HS-27A (cell line): ENCODE results near the gene PRAF2.

Source experiments
- DNase-seq: peaks from one replicate; pipeline ENCODE4 v3.0.0-alpha.2; 2012; ENCODE audit warnings: low read depth, missing footprints

Gene PRAF2, protein sequence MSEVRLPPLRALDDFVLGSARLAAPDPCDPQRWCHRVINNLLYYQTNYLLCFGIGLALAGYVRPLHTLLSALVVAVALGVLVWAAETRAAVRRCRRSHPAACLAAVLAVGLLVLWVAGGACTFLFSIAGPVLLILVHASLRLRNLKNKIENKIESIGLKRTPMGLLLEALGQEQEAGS

DNA sequence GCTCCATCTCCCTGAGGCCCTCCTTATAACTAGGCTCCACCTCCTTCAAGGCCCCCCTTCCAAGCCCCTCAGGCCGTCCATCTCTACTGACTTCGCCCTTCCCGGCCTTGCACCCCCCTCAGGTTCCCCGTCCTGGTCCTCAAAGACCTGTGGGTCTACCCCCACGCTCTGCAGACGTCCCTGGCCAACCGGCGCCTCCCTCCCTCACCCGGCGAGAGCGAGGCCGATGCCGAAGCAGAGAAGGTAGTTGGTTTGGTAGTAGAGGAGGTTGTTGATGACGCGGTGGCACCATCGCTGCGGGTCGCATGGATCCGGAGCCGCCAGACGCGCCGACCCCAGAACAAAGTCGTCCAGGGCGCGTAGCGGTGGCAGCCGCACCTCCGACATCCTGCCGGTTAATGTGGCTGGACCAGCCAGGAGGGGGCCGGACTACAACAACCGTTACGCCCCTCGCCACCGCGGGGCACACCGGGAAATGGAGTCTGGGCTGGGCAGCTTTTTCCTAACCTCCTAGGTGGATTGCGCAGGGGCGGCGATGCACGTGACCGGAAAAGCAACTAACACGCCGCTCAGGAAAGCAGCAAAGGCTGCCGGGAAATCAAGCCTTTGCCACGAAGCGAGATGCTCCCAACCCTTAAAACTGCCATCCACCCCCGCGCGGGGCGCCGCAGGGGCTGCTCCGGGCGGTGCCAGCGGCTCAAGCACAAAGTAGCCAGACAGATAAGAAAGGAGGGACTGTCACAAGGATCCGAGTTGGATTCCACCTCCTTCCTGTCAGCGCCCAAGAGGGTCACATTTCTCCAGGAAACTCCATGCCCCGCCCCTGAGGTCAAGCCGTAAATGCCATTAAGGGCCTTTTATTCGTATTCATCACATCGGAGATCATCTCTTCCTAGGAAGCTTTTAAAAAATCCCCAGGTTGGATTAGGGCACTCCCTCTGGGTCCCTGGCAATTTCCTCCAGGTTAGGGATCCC lies at the start of gene PRAF2:
Gene PRAF2, minus strand, starts transcription at position 402 of the 975 bp plus-strand sequence. Its CDS starts 15 bp downstream, at position 387.
- peak; percentile 60 for DNase-seq

DNA sequence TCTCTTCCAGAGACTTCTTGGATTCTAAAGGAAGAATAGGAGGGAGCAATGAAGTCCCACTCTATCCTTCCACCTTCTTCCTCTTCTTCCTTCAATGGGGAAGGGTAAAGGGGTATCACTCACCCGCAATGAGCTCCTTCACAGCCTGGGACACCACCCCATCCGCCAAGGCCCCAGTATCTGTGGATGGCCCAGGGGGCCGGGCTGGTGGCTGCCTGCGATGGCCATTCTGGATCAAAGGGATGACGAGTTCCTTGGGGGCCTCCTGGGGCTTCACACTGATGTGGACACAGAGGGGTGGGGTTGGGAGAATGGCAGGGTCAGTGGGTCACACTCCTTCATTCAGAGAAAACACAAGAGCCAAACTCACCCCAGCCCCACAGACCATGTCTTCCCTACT lies 48.7 kb upstream of the PRAF2 start:
- DNase-seq = no peak

DNA sequence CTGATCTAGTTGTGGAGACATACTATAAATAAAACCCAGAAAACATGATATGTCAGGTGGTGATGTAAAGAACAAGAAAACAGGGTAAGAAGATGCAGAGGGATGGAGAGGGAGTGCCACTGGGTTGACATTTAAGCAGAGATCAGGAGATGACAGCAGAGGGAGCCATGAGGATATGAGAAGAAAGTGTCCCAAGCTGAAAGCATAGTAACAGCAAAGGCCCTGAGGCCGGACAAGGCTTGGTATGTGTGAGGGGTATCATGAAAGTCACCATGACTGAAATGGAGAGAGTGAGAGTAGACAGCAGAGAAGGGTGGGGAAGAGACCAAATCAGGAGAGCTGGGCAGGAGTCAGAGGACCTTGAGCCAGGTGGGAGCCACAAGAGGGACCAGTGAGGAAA lies 46.3 kb upstream of the PRAF2 start:
- DNase-seq = no peak

DNA sequence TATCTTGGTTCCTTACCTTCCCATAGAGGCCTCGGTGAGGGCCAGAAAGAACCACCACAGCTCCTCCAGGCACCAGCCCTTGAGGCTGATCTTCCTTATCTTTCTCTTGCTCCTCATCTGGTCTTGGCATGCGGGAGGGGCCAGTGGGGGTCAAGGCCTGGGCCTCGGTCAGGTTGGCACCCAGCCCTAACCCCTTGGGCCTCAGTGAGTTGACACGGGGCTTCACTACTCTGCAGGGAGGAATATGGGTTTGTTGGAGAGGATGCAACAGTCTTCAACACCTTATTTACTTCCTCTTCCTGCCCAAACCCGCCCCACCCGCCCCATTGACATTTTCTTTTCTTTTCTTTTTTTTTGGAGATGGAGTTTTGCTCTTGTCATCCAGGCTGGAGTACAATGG lies 43.8 kb upstream of the PRAF2 start:
- no peak for DNase-seq

DNA sequence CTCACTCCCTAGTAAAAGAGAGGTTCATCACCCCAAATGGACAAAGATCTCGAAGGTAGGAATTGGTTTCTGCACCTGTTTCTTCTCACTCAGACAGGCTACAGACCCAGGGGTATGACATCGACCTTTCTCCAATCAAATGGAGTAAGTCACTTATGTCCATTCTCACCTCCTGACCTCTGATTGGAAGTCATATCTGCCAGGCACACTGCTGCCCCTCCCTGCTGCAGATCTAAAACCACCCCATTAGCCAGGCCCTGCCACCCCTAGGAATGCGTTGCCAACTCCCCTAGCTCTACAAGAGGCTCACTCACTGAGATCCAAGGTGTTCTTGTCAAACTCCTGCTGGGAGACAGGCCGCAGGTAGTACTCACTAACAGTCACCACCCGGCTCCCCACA lies 42.9 kb upstream of the PRAF2 start:
- DNase-seq = no peak

DNA sequence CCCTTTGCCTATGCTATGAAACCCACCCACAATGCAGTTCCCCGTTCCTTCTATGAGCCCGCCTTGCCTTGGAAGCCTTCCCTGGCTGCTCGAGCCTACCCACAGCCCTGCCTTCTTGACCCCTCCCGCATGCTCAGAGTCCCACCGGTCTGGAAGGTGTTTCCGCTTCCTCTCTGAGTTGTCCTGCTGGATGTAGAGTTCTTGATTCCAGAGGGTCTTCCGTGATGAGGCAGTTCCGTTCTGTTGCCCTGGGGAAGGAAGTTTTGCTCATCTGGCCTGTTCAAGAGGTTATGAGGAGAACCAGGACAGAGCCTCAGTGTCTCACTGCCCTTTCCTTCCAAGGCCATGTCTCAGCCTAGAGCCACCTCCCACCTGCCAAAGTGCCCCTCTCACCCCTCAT lies 42.3 kb upstream of the PRAF2 start:
- no peak for DNase-seq

DNA sequence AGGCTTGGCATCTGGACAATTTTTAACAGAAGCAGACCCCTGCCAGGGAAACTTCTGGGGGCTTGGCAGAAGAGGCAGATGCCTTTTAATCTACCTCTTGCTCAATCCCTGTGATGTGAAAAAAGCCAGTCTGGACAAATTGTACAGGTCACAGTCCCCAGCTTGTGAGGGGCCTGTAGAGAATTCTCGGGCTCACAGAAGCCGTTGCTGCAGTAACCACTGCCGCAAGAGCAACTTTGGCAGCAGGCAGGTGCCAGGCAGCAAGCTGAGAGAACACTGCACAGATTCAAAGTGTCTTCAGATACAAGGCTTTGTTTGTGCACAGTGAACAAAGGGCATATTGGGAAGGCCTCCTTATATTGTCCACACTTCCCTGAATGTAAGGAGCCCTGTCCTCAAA lies 38.0 kb upstream of the PRAF2 start:
- no peak for DNase-seq

DNA sequence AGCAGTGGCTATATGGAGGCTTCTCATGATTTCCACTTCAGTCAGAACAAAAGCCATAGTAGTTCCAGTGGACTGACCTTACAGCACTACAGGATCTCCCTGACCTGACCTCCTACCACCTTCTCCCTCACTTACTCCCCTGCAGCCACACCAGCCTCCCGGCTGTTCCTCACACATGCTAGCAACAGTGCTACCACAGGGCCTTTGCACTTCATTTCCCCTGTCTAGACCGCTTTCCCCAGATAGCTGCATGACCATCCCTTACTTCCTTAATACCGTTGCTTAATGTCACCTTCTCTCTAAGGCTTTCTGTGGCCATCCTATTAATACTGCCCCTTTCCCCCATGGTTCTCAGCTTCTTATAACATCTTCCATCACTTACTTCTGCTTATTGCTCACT lies 36.6 kb upstream of the PRAF2 start:
- no peak for DNase-seq

DNA sequence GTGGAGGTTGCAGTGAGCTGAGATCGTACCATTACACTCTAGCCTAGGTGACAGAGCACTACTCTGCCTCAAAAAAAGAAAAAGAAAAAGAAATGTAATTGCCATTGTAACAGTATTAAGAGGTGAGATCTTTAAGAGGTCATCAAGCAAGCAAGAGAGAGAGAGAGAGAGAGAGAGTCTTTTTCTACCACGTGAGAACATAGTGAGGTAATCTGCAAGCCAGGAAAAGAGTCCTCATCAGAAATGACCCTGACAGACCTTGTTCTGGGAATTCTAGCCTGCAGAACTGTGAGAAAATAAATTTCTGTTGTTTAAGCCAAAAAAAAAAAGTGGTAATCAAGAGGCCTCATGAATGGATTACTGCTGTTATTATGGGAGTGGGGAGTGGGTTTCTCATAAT lies 34.8 kb upstream of the PRAF2 start:
- no peak for DNase-seq

DNA sequence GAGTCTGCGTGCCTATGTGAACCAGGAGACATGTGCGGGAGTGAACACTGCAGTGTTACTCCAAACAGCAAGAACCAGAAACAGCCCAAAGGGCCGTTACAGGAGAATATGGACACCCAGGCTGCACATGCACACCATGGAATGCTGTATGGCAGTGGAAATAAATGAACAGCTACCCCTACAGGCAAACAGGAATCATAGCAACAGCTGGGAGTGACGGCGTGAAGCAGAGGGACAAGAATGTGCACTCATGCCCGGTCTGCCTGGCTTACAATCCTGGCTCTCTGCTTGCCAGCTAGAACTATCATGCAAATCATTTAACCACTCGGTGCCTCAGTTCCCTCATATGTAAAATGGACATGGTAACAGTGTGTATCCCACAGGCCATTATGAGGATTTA lies 33.1 kb upstream of the PRAF2 start:
- no peak for DNase-seq

DNA sequence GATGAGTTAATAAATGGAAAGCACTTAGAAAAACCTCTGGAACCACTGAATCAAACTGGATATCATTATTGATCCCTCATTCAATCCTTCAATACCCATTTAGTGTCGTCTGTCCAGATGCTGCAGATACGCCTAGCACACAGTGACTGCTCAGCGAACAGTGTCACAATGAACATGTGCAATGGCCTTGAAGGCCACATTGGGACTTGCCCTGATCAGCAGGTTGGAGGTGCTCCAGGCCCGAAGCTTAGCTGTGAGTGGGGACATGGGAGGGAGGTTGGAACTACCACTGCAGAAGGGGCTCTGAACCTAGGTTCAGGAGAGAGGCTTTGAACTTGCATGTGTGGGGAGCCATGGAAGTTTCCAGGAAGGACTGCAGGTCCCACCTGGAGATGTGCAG lies 32.5 kb upstream of the PRAF2 start:
- DNase-seq = no peak

DNA sequence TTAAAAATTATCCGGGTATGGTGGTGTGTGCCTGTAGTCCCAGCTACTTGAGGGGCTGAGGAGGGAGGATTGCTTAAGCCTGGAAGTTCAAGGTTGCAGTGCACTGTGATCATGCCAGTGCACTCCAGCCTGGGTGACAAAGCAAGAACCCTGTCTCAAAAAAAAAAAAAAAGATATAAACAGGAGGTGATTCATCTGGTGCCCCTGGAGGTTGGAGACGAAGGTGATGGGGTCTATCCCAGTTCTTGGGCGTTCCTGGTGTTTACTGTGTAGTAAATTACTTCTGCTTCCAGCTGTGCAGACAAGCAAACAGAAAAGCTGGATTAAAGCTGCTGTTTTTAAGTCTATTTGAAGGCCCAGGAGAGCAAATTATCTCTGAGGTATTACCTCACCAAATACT lies 29.8 kb upstream of the PRAF2 start:
- no peak for DNase-seq

DNA sequence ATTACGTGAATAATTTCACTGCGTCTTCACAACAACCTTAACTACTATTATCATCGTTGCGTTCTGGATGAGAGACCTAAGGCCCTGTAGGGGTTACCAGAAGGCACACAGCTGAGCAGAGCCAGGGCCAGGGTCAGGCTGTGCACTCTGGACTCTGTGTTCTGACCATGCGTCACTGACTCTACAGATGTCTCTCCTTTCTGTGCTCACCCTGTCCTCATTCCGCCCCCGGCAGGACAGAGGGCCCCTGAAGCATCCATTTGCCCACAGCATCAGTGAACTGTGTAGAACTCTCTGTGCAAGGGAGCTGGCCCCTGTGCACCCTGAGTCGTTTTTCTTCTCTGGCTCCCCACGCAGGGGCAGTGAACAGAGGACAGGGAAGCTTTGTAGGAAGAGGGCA lies 28.4 kb upstream of the PRAF2 start:
- no peak for DNase-seq

DNA sequence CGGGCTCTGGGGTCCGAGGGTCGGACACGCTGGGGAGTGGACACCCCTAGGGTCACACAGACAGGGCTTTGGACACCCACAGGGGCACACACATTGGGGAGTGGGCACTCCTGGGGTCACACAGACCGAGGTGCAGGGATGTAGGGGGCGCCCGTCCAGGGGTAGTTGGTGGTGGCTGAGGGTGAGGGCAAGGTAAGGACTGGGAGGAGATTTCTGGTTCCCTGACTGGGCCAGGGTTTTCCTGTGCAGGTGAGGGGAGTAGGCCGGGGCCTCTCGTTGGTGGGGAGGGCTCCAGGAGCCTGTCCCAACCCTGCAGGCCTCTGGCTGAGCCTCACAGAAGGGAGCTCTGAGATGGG lies 27.8 kb upstream of the PRAF2 start:
- DNase-seq = no peak

DNA sequence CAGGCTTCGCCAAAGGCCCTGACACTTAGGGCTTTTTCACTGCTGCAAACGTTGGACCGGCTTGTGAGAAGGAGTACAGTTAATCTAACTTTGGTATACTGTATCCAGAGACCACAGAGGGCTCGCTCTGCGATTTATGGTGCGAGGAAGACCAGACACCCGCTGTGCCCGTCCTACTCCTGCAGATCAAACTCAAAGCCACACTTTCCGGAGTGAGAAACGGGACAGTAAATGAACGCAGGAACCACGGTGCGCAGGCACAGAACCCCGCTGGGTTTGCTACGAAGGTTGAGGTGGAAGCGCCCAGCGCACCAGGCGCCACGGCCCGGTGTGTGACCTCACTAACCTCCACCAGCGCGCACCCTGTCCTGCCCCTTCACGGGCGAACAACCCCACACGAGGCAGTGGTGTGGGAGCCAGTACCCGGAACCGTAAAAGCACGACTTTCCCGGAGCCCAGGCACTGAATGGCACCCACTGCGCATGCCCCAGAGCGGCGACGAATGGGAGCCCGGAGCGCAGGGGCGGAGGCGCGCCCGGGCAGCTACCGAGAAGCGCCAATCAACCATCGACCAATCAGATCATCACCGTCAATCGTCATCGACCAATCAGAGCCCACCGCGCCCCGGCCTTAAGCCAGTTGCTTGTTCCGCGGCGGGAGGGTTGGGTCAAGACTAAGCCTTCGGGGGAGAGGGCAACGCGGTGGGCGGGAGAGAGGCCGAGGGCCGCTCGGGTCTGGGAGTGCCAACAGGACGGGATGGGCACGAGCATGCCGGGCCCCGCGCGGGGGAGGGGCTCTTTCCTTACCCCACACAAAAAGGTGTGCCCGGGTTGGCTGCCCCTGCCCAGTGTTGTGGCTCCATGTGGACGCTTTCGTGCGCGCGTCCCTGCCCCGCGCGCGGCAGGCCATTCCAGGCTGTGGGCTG lies 27.2 kb upstream of the PRAF2 start:
- DNase-seq = peak; percentile 50

DNA sequence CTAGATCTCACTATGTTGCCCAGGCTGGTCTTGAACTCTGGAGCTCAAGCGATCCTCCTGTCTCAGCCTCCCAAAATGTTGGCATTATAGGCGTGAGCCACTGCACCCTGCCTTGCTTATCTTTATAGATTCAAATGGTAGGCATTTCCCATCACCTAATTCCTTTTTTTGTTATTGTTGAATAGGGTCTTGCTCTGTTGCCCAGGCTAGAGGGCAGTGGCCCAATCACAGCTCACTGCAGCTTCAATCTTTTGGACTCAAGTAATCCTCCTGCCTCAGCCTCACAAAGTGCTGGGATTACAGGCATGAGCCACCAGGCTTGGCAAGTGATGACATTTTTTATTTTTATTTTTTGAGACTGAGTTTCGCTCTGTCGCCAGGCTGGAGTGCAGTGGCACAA lies 22.6 kb upstream of the PRAF2 start:
- DNase-seq = no peak

DNA sequence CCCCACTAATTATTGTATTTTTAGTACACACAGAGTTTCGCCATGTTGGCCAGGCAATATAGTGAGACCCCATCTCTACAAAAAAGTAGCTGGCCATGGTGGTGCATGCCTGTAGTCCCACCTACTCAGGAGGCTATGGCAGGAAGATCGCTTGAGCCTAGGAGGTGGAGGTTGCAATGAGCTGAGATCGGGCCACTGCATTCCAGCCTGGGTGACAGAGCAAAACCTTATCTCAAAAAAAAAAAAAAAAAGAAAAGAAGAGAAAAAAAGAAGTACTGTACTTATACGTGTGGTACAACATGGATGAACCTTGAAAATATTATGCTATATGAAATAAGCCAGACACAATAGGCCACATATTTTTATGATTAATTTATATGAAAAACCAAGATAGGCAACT lies 15.8 kb upstream of the PRAF2 start:
- DNase-seq = no peak

DNA sequence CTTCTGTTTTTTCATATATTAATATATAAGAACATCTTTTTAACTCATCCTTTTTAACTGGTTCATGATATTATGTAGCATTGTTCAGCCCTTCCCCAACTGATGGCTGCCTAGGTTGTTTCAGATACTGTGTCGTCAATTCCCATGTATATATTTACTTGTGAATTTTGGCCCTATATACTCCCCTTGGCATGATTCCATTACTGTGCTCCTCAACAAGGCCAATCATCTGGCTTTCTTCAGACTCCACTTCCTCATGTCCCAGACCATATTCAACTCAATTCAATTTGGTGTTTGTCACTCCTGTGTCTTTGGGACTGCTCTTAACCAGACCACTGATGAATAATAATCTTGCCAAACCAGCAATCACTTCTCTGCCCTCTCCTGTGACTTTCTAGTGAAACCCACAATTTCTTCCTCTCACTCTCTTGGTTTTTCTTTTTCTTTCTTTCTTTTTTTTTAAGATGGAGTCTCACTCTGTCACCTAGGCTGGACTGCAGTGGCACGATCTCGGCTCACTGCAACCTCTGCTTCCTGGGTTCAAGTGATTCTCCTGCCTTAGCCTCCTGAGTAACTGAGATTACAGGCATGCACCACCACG lies 8.6 kb upstream of the PRAF2 start:
- no peak for DNase-seq

DNA sequence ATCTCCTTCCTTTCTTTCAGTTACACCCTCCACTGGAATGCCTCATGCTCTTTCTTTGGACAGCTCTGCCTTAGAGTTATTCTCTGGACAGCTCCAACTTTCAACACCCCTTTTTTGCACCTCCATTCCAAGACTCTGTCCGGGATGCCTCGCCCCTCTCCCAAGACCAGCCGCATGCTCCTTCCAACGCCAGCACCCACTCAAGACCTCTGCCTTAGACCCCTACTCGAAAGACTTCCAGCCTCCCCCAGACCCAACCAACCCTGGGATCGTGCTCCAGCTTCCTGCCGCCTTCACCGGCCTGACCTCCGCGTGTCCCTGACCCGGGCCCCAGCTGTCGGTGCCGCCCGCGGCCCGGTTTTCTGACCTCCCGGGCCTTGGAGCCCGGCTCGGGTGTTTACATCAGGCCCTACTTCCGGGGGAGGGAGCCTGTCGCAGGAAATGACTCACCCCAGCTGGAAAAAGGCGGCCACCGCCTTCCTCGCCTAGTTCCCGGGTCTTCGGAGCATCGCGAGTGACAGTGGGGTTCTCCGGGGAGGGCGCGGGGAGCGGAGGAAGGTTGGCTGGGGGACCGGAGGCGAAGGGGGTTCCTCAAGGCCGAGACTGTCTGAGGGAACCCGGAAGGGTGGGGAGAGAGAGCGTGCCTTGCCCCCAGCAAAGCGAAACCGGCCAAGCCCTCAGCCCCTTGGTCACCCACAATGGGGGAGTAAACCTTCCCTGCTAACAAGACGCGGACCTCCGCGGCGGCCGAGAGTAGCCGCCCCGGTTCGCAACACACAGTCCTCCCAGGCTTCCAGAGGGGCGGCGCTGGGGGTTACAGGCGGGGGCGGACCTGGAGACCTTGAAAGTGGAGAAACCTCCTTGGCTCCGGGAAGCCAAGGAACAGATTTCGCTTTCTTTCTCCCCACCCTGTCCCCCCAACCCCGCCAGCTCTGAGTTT lies 6.0 kb upstream of the PRAF2 start, which contains the start of gene WDR45:
Gene WDR45, minus strand, starts transcription at position 399 of the 940 bp plus-strand sequence. CDS start 1,792 bp downstream, outside the sequence.
- DNase-seq = peak; percentile 19

DNA sequence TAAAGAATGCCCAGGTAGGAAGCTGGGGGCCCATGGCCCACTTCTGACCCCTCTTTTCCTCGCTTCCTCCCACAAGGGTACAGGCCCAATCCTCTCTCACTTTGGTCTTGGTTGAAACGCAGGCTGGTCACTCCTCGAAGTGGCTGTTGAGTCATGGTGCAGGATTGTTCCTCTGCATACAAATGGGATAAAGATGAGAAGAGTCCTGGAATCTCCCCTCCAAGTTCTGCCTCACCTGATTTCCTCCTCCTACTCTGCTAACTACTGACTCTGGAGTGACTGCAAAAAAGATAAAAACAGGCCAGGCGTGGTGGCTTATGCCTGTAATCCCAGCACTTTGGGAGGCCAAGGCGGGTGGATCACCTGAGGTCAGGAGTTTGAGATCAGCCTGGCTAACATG lies 4.1 kb upstream of the PRAF2 start:
- DNase-seq = no peak

DNA sequence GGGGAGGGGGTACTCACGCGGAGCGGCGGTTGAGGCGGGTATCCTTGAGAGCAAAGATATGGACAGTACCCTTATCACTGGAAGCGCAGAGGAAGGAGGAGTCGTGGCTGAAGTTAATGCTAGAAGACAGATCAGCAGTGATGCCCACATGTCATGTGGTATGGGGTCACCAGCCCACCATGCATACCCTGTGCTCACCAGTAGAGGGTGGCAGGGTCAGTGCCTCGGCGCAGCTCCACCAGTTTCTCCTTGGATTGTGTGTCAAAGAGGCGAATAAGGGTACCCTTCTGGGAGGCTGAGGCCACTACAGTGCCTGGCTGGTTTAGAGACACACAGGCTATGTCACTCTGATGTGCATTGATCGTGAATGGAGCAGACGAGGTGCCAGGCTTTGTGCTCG lies 1.5 kb upstream of the PRAF2 start:
- DNase-seq = no peak
